ENCODE measurements around the gene TRIP13. TPM values are rescaled to one million over a fixed set of nuclear protein-coding genes. Genes with fewer than 3 reads are reported as not detected.

TRIP13 gene
- total and polyA plus RNA-seq, 9 of the 15 experiments (the other 6 are each of a cell fraction or from before 2014, with no cell fraction given), result 24.1 to 116 (median 53.2) TPM

- no peak for TF ChIP-seq ARID3B (CRISPR knock-in tag; IDR thresholded peaks at IDR 0.05; ENCODE audit: borderline replicate concordance)
- no peak for TF ChIP-seq SRSF9 (IDR thresholded peaks at IDR 0.05; ENCODE audit: borderline replicate concordance, low read depth, low read length)
- TF ChIP-seq, protein P1, sequence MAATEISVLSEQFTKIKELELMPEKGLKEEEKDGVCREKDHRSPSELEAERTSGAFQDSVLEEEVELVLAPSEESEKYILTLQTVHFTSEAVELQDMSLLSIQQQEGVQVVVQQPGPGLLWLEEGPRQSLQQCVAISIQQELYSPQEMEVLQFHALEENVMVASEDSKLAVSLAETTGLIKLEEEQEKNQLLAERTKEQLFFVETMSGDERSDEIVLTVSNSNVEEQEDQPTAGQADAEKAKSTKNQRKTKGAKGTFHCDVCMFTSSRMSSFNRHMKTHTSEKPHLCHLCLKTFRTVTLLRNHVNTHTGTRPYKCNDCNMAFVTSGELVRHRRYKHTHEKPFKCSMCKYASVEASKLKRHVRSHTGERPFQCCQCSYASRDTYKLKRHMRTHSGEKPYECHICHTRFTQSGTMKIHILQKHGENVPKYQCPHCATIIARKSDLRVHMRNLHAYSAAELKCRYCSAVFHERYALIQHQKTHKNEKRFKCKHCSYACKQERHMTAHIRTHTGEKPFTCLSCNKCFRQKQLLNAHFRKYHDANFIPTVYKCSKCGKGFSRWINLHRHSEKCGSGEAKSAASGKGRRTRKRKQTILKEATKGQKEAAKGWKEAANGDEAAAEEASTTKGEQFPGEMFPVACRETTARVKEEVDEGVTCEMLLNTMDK (IDR thresholded peaks at IDR 0.05; ENCODE audit: borderline replicate concordance, insufficient read depth, low read depth, low read length, poor library complexity, severe bottlenecking), result no peak
- TF ChIP-seq, protein P2, sequence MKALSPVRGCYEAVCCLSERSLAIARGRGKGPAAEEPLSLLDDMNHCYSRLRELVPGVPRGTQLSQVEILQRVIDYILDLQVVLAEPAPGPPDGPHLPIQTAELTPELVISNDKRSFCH (CRISPR knock-in tag; IDR thresholded peaks at IDR 0.05), result no peak
- TF ChIP-seq, protein P2 (tag; IDR thresholded peaks at IDR 0.05), result no peak
- no peak for TF ChIP-seq TRIM28 (IDR thresholded peaks at IDR 0.05)
- no peak for TF ChIP-seq WHSC1 (IDR thresholded peaks at IDR 0.05; ENCODE audit: low read length)
- TF ChIP-seq, protein P3, sequence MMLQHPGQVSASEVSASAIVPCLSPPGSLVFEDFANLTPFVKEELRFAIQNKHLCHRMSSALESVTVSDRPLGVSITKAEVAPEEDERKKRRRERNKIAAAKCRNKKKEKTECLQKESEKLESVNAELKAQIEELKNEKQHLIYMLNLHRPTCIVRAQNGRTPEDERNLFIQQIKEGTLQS (IDR thresholded peaks at IDR 0.05), result no peak
- TF ChIP-seq, protein P3 (CRISPR knock-in tag; conservative IDR thresholded peaks at IDR 0.05), result no peak
- peak; percentile 67 for TF ChIP-seq TCF3 (CRISPR knock-in tag; IDR thresholded peaks at IDR 0.05)
- TF ChIP-seq, protein P4, sequence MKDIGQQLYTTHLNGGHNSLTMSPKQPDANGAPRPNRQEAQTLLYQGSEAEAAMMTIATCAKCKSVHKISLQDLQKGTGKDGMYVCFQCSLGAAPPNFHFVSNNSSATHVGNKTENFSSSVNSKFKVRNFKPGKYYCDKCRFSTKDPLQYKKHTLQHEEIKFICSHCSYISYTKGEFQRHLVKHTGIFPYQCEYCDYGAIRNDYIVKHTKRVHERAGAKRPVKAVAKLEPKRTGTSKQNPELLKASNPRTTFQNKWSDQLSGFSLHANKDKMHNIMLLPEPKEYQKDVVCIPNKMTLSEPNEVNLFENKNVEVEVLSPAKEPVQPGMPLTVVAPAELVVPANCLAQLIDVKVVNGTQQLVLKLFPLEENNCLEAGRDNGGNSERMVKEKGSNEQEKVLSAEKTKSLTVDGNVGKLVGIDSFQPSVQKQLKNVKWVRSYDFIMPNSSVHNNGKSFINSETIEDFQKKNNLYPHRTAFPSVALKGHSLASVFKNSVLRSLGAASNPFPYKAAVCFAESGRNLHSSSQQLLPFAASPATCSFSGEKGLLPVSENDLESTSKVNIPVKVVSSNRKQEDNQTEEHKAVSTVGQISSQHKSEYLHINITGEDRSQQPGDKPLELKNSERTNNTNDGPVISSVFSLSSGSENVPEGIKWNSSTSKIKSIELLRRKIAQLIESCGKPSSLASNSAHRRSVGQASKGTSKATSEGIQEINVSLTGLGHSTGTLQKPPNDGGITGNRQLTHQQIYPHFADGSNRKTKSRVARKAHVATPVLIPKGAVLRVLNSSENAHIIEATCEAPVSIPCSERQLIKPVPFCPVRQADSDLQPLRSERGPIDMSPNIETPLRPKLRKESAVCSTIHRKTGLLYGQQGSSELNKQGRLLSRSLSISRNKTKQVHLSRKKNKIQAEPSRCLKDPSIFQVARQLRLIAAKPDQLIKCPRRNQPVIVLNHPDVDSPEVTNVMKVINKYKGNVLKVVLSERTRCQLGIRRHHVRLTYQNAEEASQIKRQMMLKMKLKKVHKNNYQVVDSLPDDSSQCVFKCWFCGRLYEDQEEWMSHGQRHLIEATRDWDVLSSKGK (CRISPR knock-in tag; IDR thresholded peaks at IDR 0.05), result no peak
- TF ChIP-seq, protein P5, sequence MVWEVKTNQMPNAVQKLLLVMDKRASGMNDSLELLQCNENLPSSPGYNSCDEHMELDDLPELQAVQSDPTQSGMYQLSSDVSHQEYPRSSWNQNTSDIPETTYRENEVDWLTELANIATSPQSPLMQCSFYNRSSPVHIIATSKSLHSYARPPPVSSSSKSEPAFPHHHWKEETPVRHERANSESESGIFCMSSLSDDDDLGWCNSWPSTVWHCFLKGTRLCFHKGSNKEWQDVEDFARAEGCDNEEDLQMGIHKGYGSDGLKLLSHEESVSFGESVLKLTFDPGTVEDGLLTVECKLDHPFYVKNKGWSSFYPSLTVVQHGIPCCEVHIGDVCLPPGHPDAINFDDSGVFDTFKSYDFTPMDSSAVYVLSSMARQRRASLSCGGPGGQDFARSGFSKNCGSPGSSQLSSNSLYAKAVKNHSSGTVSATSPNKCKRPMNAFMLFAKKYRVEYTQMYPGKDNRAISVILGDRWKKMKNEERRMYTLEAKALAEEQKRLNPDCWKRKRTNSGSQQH (CRISPR knock-in tag; IDR thresholded peaks at IDR 0.05), result no peak
- TF ChIP-seq KLF16 (IDR thresholded peaks at IDR 0.05), result peak; percentile 44; the same call in 1 of the 2 replicates
- no peak for TF ChIP-seq CHD1 (IDR thresholded peaks at IDR 0.05; ENCODE audit: low read length)
Measured at GRCh38 chr5:963673-964531, 71.2 kb downstream of the TRIP13 start (continued).

All from K562 (cell line).